ENCODE results near the gene DIP2A. TPM values are rescaled to one million over a fixed set of nuclear protein-coding genes. Genes with fewer than 3 reads are reported as not detected.
"Not testable (repeated sequence)": the region's sequence is repeated elsewhere in the genome, so short reads cannot be mapped to it uniquely, and the experiment has no call there.

DIP2A gene
- total RNA-seq, 1 donor from 2014 or later: 36.1 TPM

GRCh38 chr21:46459024-46459355 is 299 bp downstream of the DIP2A start:
- Mint-ChIP-seq H3K9me3 (no peaks in the 10 kb centered on the region), H3K4me1 (ENCODE audit: low read depth) (peaks cover 30% of the 10 kb centered on the region), H3K36me3 (ENCODE audit: low read depth) (peaks cover 38% of the 10 kb centered on the region), H3K27me3 (ENCODE audit: low read depth) (no peaks in the 10 kb centered on the region), H3K4me3 (ENCODE audit: low read depth) (peak overlapping the region; percentile 78), H3K27ac (no peak overlapping the region)
- DNase-seq (ENCODE audit: low spot score): no peak
- intact Hi-C loops (cut with micrococcal nuclease): no loop called here

- H3K4me1 Mint-ChIP-seq (ENCODE audit: low read depth): peaks cover 30% of the 10 kb centered on the region
- DNase-seq (ENCODE audit: low spot score): no peak
- intact Hi-C loops (cut with micrococcal nuclease): no loop called here
- H3K27me3 Mint-ChIP-seq (ENCODE audit: low read depth): no peaks in the 10 kb centered on the region
- peak overlapping the region; percentile 87 for H3K27ac Mint-ChIP-seq
- H3K9me3 Mint-ChIP-seq: no peaks in the 10 kb centered on the region
- H3K36me3 Mint-ChIP-seq (ENCODE audit: low read depth): peaks cover 38% of the 10 kb centered on the region
- H3K4me3 Mint-ChIP-seq (ENCODE audit: low read depth): peak overlapping the region; percentile 89
These were observed 843 bp downstream of the DIP2A start for GRCh38 chr21:46459356-46460112.

- no peaks in the 10 kb centered on the region for H3K27me3 Mint-ChIP-seq (ENCODE audit: low read depth)
- H3K36me3 Mint-ChIP-seq (ENCODE audit: low read depth): peaks cover 25% of the 10 kb centered on the region
- peaks cover 13% of the 10 kb centered on the region for H3K4me1 Mint-ChIP-seq (ENCODE audit: low read depth)
- DNase-seq (ENCODE audit: low spot score): no peak
- H3K27ac Mint-ChIP-seq: no peak overlapping the region
- H3K9me3 Mint-ChIP-seq: no peaks in the 10 kb centered on the region
- H3K4me3 Mint-ChIP-seq (ENCODE audit: low read depth): no peak overlapping the region
- intact Hi-C loops (cut with micrococcal nuclease): no loop called here
These were observed 3.2 kb downstream of the DIP2A start for GRCh38 chr21:46461909-46462308.

GRCh38 chr21:46465153-46465552 is 6.5 kb downstream of the DIP2A start:
- intact Hi-C loops (cut with micrococcal nuclease); DNase-seq (ENCODE audit: low spot score); H3K27ac Mint-ChIP-seq; H3K4me3 Mint-ChIP-seq (ENCODE audit: low read depth); H3K27me3 Mint-ChIP-seq (ENCODE audit: low read depth); H3K9me3 Mint-ChIP-seq; H3K4me1 Mint-ChIP-seq (ENCODE audit: low read depth): not testable (repeated sequence)
- peaks cover 22% of the 10 kb centered on the region for H3K36me3 Mint-ChIP-seq (ENCODE audit: low read depth)

- H3K27me3 Mint-ChIP-seq (ENCODE audit: low read depth): no peaks in the 10 kb centered on the region
- H3K4me1 Mint-ChIP-seq (ENCODE audit: low read depth): peaks cover 5% of the 10 kb centered on the region
- DNase-seq (ENCODE audit: low spot score): no peak
- H3K9me3 Mint-ChIP-seq: no peaks in the 10 kb centered on the region
- peaks cover 22% of the 10 kb centered on the region for H3K36me3 Mint-ChIP-seq (ENCODE audit: low read depth)
- intact Hi-C loops (cut with micrococcal nuclease): no loop called here
- H3K4me3 Mint-ChIP-seq (ENCODE audit: low read depth): no peak overlapping the region
- H3K27ac Mint-ChIP-seq: no peak overlapping the region
These were observed 7.0 kb downstream of the DIP2A start for GRCh38 chr21:46465651-46466050.

- H3K36me3 Mint-ChIP-seq (ENCODE audit: low read depth): peaks cover 17% of the 10 kb centered on the region
- intact Hi-C loops (cut with micrococcal nuclease): no loop called here
- H3K4me1 Mint-ChIP-seq (ENCODE audit: low read depth): peaks cover 12% of the 10 kb centered on the region
- no peak for DNase-seq (ENCODE audit: low spot score)
- no peaks in the 10 kb centered on the region for H3K9me3 Mint-ChIP-seq
- H3K27ac Mint-ChIP-seq: no peak overlapping the region
- no peaks in the 10 kb centered on the region for H3K27me3 Mint-ChIP-seq (ENCODE audit: low read depth)
- no peak overlapping the region for H3K4me3 Mint-ChIP-seq (ENCODE audit: low read depth)
These were observed 9.6 kb downstream of the DIP2A start for GRCh38 chr21:46468108-46468774.

- H3K27ac Mint-ChIP-seq: no peak overlapping the region
- DNase-seq (ENCODE audit: low spot score): no peak
- H3K9me3 Mint-ChIP-seq: no peaks in the 10 kb centered on the region
- intact Hi-C loops (cut with micrococcal nuclease): no loop called here
- H3K4me1 Mint-ChIP-seq (ENCODE audit: low read depth): peaks cover 14% of the 10 kb centered on the region
- H3K4me3 Mint-ChIP-seq (ENCODE audit: low read depth): no peak overlapping the region
- H3K36me3 Mint-ChIP-seq (ENCODE audit: low read depth): peaks cover 13% of the 10 kb centered on the region
- no peaks in the 10 kb centered on the region for H3K27me3 Mint-ChIP-seq (ENCODE audit: low read depth)
These were observed 10.6 kb downstream of the DIP2A start for GRCh38 chr21:46469275-46469674.

- no peak for DNase-seq (ENCODE audit: low spot score)
- peaks cover 6% of the 10 kb centered on the region for H3K36me3 Mint-ChIP-seq (ENCODE audit: low read depth)
- no peaks in the 10 kb centered on the region for H3K9me3 Mint-ChIP-seq
- H3K4me1 Mint-ChIP-seq (ENCODE audit: low read depth): peaks cover 17% of the 10 kb centered on the region
- H3K4me3 Mint-ChIP-seq (ENCODE audit: low read depth): no peak overlapping the region
- no peaks in the 10 kb centered on the region for H3K27me3 Mint-ChIP-seq (ENCODE audit: low read depth)
- intact Hi-C loops (cut with micrococcal nuclease): no loop called here
- H3K27ac Mint-ChIP-seq: no peak overlapping the region
These were observed 12.8 kb downstream of the DIP2A start for GRCh38 chr21:46471514-46471913.

- Mint-ChIP-seq H3K27me3 (ENCODE audit: low read depth) (no peaks in the 10 kb centered on the region), H3K4me1 (ENCODE audit: low read depth) (peaks cover 17% of the 10 kb centered on the region), H3K27ac (no peak overlapping the region), H3K36me3 (ENCODE audit: low read depth) (peaks cover 6% of the 10 kb centered on the region), H3K4me3 (ENCODE audit: low read depth) (no peak overlapping the region), H3K9me3 (no peaks in the 10 kb centered on the region)
- DNase-seq (ENCODE audit: low spot score): no peak
- intact Hi-C loops (cut with micrococcal nuclease): no loop called here
These were observed 13.6 kb downstream of the DIP2A start for GRCh38 chr21:46472246-46472645.

GRCh38 chr21:46474382-46474781 is 15.7 kb downstream of the DIP2A start:
- Mint-ChIP-seq H3K4me3 (ENCODE audit: low read depth) (no peak overlapping the region), H3K27ac (no peak overlapping the region), H3K36me3 (ENCODE audit: low read depth) (peaks cover 6% of the 10 kb centered on the region), H3K27me3 (ENCODE audit: low read depth) (no peaks in the 10 kb centered on the region), H3K9me3 (no peaks in the 10 kb centered on the region), H3K4me1 (ENCODE audit: low read depth) (peaks cover 12% of the 10 kb centered on the region)
- DNase-seq (ENCODE audit: low spot score): no peak
- intact Hi-C loops (cut with micrococcal nuclease): no loop called here

GRCh38 chr21:46475296-46475695 is 16.6 kb downstream of the DIP2A start:
- H3K36me3 Mint-ChIP-seq (ENCODE audit: low read depth): peaks cover 3% of the 10 kb centered on the region
- no peak overlapping the region for H3K27ac Mint-ChIP-seq
- no peak for DNase-seq (ENCODE audit: low spot score)
- intact Hi-C loops (cut with micrococcal nuclease): no loop called here
- H3K4me3 Mint-ChIP-seq (ENCODE audit: low read depth): no peak overlapping the region
- peaks cover 12% of the 10 kb centered on the region for H3K4me1 Mint-ChIP-seq (ENCODE audit: low read depth)
- no peaks in the 10 kb centered on the region for H3K9me3 Mint-ChIP-seq
- H3K27me3 Mint-ChIP-seq (ENCODE audit: low read depth): no peaks in the 10 kb centered on the region

- peaks cover 6% of the 10 kb centered on the region for H3K4me1 Mint-ChIP-seq (ENCODE audit: low read depth)
- no peak overlapping the region for H3K4me3 Mint-ChIP-seq (ENCODE audit: low read depth)
- intact Hi-C loops (cut with micrococcal nuclease): no loop called here
- no peaks in the 10 kb centered on the region for H3K27me3 Mint-ChIP-seq (ENCODE audit: low read depth)
- no peak overlapping the region for H3K27ac Mint-ChIP-seq
- peaks cover 3% of the 10 kb centered on the region for H3K36me3 Mint-ChIP-seq (ENCODE audit: low read depth)
- DNase-seq (ENCODE audit: low spot score): no peak
- no peaks in the 10 kb centered on the region for H3K9me3 Mint-ChIP-seq
These were observed 19.1 kb downstream of the DIP2A start for GRCh38 chr21:46477765-46478164.

- Mint-ChIP-seq H3K36me3 (ENCODE audit: low read depth) (peaks cover 3% of the 10 kb centered on the region), H3K27me3 (ENCODE audit: low read depth) (no peaks in the 10 kb centered on the region), H3K4me3 (ENCODE audit: low read depth) (no peak overlapping the region), H3K9me3 (no peaks in the 10 kb centered on the region), H3K27ac (no peak overlapping the region), H3K4me1 (ENCODE audit: low read depth) (peaks cover 12% of the 10 kb centered on the region)
- intact Hi-C loops (cut with micrococcal nuclease): no loop called here
- no peak for DNase-seq (ENCODE audit: low spot score)
These were observed 20.2 kb downstream of the DIP2A start for GRCh38 chr21:46478910-46479309.
